GM21529 (cell line): ENCODE data around the gene PIEZO2.

Experiments
- ATAC-seq: cut with Tn5 transposase; IDR thresholded peaks from one replicate; pipeline ENCODE4 v1.9.1; 2021; ENCODE audit not compliant: unreplicated experiment

The PIEZO2 gene

DNA sequence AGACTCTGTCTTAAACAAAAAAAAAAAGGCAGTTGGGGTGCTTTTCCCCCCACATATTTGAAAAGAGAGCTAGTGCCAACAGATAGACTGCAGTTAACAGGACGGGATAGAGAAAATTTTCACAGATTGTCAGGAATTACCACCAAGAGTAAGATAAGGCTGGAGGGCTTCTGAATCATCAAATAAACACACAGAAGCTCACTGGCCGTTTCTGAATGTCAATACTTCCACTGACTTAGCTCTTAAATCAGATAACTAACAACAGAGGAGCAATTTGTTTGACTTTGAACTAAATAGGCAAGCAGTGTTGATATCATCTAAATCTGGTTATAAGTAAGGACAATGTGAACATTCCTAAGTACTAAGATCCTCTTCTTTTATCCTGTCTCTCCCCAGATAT lies 34.7 kb downstream of the PIEZO2 start:
- ATAC-seq: no peak

DNA sequence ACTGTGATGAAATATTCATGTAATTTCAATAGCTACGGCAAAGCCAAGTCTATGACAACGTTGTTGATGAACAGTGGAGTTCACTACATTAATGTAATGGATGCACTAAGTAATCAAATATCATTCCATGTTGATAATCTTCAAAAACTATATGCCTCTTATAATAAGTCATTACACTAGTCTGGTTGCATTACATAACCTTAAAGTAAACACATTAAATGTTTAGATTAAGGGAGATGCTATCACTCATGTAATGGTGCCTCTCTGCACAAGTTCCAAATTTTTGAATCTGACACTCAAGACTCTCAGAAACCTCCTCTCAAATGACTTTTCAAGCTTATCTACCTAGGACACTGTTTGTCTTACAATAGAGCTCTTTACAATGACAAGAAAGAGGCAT lies 35.4 kb downstream of the PIEZO2 start:
- no peak for ATAC-seq

DNA sequence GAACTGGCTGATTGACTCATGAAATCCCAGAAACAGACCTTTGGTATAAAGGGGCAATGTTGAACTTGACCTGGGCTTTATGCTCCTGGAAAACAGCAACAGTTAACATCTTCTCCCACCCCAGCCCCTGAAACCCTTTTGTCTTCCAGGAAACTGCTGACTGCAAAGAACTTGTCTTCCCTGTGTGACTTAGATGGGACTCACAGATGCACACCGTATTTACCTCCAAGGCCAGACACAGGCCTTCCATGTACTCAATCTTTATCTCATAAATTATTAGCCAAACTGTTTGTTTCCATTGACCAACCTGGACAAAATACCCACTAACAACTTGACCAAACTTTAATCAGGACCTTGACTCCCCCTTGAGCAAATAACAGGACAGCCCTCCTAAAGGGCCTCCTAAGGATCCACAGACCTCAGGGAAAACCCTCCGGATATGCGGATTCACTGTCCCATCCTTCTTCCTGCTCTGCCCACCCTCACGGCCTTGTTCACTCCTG lies 36.3 kb downstream of the PIEZO2 start:
- no peak for ATAC-seq

DNA sequence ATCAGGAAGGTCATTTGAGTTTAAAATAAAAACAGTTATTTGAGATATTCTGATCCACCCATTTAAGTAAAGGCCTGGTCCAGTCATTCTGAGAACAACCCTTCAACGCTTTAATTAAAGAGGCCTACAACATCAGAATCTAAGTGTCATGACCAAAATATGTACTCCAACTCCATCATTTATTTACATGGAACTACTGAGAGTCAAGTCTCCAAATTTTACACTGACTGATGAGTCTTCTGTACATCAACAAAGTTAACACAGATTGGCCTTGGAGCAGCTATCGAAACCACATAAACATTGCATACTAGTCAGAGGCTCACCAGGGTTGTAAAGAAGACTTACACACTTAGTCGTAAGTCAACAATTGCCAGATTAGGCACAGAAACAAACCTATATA lies 37.1 kb downstream of the PIEZO2 start:
- ATAC-seq: no peak

DNA sequence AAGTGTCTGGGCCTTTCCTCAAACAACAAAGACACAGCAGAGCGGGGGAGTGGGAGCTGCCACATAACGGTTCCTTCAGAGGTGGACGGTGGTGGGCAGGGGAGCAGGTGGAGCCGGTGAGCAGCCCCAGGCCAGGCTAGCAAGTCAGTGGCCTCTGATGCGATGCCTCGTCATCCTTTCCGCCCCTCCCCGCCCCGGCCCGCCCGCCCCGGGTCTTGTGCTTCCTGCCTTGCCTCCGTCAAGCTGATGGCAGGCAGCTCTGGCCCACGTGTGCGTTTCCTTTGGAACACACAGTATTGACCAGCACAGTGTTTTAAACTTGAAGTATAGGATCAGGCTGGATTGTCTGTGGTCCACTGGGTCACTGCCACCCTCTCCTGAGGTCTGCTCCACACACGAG lies 38.9 kb downstream of the PIEZO2 start:
- ATAC-seq: no peak

DNA sequence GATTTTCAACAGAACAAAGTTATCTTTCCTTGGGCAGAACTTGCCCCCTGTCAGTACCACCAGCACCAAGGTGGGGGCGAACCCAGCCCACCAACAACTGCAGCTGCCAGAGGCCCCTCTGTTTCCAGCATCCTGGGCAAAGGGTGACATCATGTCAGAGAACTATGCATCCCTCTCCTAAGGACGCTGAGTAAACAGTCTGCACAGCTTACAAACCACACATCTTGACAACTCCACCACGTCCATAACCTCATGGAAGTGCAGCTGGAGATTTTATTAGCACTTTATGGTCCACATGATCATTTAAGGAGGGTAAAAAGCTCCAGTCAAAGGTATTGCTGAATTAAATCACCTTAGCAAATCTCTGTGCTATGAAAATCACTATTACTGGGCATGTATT lies 40.4 kb downstream of the PIEZO2 start:
- no peak for ATAC-seq

DNA sequence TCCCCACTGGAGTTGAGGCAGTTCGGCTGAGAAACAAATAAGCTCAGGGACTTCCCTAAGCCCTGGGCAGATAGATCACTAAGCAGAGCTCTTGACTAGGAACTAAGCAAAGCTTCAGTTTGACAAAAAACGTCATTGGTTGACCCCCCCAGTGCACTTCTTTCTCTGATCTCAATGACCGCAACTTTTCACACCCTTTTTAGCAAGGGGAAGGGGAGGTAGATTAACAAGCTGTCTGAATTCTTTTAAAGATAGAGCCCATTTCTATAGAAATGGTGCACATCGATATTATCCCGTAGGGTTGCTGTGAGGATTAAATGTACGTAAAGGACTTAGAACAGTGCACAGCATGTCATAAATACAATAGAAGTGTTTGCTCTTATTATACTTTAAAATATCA lies 42.5 kb downstream of the PIEZO2 start:
- no peak for ATAC-seq

DNA sequence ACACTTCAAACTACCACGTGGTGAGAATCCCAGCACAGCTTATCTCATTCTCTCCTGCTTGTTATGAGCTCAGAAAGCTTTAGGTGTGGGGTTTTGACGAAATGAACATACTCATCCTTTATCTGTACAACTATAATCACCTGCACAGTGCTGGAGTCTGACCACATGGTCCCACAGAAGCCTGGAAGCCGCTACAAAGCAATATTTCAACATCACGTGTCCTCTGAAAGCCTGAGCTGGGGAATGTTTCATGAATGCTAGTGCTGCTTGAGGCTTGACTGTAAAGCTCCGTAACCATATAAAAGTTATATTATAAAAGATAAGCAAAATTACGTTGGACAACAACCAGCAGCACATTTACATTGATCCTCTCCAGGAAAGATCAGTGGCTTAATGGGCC lies 43.9 kb downstream of the PIEZO2 start:
- ATAC-seq: no peak

DNA sequence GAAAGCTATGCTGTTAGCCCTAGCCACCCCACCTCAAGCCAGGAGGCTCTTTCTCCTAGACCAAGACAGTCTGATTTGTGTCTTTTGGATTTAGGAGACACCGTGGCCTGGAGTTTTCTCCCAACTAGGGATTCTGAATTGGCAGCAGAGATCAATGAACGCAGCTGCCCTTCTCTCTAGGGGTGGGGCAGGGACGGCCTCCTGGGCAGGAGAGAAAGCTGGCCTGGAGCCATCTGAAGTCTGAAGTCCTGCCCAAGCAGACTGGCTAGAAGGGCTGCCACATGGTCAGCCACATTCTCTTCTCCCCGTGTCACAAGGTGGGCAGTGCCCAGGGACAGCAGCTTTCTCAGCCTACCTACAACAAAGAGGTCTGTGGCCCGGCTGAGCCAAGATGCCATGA lies 45.1 kb downstream of the PIEZO2 start:
- no peak for ATAC-seq

DNA sequence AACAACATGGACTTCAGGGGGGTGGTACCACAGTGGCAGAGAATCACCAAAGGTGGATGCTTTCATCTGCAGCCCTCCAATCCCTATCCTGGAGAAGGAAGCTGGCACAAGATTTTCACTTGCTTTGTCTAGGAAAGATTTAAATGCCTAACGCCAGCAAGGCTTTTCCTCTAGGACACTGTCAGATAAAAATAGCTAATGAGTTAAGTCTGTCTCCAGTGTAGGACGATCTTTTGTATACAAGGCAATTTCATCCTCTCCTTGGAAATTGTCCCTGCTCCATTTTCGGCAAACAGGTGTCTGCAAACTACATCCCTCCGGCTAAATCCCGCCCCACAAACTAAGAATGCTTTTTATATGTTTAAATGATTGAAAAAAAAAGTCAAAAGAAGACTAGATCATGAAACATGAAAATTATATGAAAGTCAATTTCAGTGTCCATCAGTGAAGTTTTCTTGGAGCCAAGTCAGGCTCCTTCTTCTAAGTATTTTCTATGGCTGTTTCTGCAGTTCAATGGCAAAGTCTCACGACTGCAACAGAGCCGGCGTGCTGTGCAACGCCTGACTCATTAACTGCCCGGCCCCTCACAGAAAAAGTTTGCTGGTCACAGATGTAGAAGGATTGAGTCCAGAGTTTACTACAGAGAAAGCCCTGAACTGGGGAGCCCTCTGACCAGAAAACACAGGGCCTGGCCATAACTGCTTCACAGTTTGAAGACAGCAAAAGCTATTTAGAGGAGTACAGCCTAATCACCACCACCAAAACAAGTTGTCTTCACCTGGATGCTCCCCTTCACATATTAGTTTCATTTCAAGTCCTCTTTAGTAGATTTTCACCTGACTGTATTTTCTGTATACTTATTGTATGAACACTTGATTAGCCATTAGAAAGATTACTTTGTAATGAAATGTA lies 52.3 kb downstream of the PIEZO2 start:
- ATAC-seq: no peak

DNA sequence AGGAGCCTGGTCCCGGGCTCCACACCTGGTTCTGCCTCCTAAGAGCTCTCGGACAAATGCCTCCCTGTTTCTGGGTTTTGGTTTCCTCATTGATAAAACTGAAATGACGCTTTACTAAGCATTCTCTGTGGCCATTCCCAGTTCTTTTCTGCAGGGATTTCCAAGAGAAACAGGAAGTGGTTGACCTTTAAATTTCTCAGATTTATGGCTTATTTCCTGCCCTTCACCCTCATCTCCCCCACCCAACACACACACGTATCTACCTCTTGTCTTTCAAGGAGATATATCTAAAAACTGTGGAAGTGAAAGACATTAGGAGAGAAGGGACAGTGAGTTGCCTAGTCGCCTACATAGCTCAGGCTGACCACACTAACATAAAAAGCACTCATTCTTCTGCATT lies 53.0 kb downstream of the PIEZO2 start:
- no peak for ATAC-seq

DNA sequence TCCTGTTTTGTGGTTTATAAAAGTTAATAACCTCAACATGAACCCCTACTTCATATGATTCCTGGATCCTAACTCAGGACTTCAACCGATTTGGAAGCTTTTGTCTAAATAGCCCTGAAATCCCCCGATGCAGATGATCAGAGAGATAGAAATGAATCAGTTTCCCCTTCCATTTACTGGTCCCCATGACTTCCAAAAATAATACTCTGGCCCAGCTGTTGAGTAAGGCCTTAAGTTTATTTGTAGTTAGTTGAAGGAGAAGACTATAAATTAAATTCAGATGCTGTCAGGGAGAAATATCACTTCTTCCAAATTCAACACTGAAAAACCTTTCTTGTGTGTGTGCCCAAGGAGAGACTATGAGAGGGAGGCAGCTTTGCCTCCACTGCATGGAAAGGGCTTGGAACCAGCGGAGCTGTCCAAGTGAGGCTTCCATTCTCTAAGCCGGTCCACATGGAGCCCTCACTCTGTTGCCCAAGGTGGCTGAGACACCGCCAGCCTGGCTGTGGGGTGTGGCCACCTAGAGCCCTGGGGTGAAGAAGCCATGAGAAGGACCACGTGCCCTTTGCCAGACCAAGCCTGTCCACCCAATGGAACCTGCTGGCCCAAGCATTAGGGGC lies 53.6 kb downstream of the PIEZO2 start:
- no peak for ATAC-seq

DNA sequence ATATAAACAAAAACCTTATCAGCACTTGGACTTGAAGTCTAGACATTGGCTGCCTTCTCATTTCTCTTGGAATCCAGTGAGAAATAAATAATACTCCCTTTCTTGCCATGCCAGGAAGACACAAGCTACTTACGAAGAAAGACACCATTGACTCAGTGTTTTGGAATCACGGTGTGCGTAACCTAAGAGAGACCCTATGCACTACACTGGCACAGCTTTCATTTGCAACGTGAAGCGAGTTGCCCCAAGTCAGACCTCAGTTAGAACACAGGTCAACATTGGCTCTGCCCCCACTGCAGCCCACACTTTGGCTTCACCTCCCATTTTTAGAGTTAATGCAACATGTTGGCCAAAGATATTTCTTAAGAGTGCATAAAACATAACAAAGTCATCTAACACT lies 54.2 kb downstream of the PIEZO2 start:
- no peak for ATAC-seq

DNA sequence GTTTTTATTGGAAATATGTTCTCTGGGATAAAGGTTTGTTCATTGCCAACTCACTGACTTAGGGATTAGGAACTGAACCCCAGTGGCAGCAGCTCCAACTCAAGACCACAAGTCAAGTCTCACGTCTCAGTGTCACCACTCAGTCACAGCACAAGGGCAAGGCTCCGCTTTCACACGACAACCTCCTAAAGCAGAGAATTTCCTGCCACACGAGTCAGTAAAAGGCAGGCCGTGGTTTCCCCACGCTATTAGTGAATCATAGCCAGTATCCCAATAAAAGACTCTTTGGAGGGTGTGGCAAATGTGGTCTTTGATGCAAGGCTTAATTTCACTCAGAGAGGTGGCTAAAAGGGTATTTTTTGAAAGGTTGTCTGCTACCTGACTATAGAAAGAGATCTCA lies 57.6 kb downstream of the PIEZO2 start:
- ATAC-seq: no peak

DNA sequence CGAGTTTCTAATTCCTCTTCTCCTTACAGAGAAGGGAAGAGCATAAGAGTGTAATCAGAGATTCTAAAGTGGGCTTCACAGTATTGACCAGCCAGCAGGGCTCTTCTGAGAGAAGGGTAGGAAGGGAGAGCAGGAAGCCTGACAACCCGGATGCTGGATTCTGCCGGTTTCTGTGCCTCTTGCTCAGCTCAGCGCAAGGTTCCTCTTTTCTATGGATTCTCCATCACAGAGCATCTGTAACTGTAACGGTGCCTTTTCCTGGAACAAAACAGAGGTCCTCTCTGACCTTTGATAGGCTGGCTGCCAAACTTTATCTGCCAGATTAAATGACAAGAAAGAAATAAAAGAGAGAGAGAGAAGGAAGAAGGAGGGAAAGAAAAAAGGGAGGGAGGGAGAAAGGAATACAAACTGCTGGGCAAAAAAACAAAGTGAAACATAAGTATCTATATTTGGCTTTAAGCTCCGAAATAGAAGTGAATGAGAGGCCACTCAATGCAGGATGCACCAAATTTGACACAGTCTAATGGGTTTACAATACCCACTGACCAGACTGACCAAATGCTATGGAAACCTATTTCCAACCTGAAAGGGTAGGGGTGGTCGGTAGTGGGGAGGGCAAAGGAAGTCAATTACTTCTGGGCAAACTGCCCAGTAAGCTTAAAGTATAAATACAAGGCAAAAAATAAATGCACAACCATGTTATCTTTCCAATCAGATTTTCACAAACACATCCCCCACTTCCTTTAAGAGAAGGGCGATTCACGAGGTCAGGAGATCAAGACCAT lies 59.2 kb downstream of the PIEZO2 start:
- no peak for ATAC-seq

DNA sequence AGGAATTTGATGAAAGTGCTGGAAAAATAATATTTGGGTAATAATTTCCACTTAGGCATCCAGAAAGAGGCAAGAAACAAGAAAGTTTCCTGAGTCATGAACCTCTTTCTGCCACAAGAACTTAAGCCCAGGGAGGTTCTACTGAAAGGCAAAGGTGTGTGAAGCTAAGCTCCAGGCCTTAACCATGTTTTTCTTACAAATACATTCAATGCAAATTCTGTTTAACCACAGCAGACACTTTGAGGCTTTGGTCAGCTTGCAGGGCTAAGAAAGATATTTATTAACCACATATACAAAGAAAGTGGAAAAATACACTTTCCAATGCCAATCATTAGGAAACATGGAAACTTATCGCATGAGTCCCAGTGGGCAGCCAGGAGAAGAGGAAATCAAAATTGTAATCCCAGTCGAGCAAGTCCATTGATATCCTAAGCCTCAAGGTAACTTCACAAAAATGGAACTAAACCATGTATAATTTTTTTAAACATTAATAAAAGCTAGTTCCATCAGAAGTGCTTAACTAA lies 68.3 kb downstream of the PIEZO2 start:
- no peak for ATAC-seq

DNA sequence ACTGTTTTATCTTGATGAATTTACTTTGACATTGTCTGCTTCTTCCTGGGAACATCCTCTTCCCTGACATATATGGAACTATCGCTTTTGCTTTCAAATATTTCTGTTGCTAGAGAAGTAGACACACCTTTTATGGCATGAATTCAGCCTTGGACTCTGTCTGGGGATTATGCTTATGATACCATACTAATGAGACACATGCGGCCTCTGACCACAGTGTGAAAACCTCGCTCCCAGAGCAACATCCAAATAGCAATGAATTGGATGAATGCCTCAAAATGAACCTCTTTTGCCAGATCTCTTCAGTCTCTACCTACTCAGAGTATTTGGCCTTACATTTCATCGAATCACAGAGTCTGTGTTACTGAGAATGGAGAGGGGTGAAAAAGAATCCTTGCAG lies 70.9 kb downstream of the PIEZO2 start:
- no peak for ATAC-seq

DNA sequence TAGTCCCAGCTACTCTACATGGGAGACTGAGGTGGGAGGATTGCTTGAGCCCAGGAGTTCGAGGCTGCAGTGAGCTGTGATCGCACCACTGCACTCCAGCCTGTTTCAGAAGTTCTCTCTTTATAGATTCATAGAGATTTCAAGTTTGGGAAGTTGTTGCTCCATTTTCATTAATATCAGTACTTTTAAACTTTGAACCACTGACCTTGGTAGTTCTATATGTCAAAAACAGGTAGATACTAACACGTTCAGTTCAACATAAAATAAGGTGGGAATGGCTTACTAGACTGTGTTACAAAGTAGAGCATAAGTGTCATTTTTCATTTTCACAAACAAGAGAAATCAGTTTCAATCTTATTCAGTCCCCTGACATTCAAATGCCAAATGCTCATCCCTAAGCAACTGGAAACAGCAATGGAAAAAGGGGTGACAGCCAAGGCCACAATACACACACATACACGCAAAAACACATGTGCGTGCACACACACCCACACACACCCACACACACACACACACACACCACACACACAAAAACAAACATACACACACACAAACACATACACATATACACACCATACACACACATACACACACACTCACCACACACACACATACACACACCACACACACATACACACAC lies 71.7 kb downstream of the PIEZO2 start:
- ATAC-seq: no peak

DNA sequence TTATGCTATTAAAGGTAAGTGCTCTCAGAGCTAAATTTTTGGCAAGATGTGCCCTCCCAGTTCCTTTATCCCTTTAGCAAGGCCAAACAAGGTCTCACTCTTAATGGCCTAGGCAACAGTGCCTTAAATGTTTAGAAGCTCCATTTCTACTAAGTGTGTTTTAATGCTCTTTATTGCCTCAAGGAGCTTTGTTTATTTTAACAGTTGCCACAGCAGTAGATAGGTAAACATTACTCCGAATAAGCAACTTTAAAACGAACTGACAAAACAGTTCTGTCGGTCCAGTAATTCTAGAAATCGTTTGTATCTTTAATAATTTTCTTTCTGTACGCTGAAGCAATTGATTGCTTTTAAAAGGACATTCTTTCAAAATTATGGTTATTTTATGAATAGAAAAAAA lies 74.5 kb downstream of the PIEZO2 start:
- no peak for ATAC-seq

DNA sequence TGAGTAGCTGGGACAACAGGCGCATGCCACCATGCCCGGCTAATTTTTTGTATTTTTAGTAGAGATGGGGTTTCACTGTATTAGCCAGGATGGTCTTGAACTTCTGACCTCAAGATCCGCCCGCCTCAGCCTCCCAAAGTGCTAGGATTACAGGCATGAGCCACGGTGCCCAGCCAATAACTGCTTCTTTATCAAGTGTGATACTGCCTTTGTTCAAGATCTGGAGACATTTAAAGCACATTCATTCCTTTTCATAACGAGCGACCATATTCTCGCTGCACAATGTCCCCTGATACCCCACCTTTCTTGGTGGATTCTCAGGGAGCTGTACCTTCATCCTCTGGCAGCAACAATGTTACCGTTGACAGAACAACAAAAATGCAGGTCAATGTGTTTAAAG lies 75.4 kb downstream of the PIEZO2 start:
- ATAC-seq: no peak

DNA sequence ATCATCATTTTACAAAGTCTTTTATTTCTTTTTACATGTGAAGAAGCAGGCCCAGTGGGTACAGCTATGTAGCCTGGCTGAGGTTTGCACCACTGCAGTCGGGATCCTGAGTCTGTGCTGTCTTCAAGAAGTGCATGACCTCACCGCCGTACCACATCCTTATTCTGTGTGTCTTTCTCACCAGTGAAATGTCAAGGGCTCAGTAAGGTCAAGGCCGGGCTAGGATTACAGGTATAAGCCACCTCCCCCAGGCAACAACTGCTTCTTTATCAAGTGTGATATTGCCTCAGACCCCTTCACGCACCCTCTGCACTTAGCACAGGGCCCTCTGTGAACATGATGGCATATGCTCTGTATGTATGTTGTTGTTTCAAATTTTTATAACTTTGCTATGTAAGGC lies 76.7 kb downstream of the PIEZO2 start:
- ATAC-seq: no peak
